SKM-1 (cell line): ENCODE results near the gene DCAF4L1.

Source experiments
- DNase-seq: peaks from one replicate; lab custom pipeline; 2025; ENCODE audit not compliant: unreplicated experiment; lab: John Stamatoyannopoulos, UW

DCAF4L1 gene

GRCh38 chr4:41981456-41981855, at the start of gene DCAF4L1:
DCAF4L1 (plus strand) TSS chr4:41981756; CDS start chr4:41981793, 37 bp downstream.
- no peak for DNase-seq

DNA sequence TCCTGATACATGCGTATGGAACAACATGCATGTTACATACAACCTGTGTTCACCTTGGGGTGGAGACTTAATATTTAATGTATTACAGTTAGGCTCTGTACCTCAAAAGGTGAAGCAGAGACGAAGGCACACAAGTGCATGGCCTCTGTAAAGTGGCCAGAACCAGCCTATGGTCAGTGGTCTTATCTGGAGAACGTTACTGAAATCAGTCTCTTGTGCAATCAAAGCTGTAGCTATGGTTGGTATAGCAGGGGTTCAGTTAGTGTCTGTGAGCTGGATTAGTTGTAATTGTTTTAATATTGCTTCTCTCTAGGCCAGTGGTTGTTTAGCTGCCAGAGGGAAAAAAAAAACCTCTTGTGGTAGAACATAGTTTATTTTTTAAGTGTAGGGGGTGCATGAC, 48.6 kb upstream of the DCAF4L1 start:
- no peak for DNase-seq

- DNase-seq: peak; percentile 43
Observed at GRCh38 chr4:41933997-41934503, 47.5 kb upstream of the DCAF4L1 start.

GRCh38 chr4:41934514-41934900, 47.0 kb upstream of the DCAF4L1 start:
- peak; percentile 52 for DNase-seq

- peak; percentile 89 for DNase-seq
Observed at GRCh38 chr4:41934901-41935651, 46.5 kb upstream of the DCAF4L1 start, which contains the start of gene TMEM33. TMEM33 (plus strand) TSS chr4:41935429; CDS start chr4:41935485, 56 bp downstream.

GRCh38 chr4:41935652-41936021, 45.9 kb upstream of the DCAF4L1 start:
- DNase-seq: no peak

GRCh38 chr4:41939016-41939626, 42.4 kb upstream of the DCAF4L1 start:
- peak; percentile 38 for DNase-seq

DNA sequence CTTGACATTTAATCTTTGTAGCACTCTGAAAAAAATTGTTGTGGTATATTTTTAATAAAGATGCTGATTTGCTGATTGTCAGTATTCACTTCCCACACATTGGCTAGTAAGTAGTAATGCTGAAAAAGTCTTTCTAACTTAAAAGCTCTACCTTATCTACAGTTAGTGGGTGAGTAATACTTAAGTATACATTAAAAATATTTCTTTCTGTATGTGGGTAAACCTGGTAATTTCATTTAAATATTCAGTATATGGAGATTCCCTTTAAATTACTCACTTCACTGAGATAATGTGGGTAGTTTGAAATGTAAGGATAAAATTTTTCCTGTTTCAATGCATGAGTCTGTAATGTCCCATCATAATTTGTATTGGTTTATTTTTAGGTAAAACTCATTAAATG, 40.7 kb upstream of the DCAF4L1 start:
- no peak for DNase-seq

DNA sequence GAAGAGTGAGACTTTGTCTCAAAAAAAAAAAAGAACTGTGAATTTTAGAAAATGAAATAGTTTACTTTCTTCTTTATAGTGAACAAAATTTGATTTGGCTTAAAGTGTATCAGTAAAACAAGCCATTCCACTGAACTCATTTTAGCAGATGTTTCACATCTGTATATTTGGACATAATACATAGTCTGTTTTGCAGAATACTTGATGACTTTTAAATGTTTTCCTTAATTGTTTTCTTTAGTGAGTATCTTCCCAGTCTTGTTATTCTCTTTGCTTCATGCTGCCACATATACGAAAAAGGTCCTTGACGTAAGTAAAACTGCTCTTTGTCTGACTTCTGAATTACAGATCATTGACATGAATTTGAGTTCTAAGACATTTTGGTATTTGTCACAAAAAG, 38.0 kb upstream of the DCAF4L1 start:
- no peak for DNase-seq

GRCh38 chr4:41944089-41944488, 37.5 kb upstream of the DCAF4L1 start:
- no peak for DNase-seq

DNA sequence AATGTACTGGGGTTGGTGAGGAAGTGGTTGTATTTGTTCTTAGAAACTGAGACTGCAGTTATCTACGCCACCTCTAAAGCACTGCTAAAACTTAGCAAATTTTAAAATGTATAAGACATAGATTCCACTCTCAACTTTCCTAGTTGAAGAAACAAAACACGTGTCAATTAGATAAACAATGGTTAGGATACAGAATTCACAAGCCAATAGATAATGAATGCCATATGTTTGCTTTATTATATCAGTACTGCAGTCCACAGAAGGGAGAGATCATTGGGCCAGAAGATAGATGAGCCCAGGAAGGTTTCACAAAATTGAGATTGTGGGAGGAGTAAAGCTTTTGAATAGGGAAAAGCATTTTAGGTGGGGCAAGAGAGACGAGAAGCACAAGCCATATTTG, 32.0 kb upstream of the DCAF4L1 start:
- DNase-seq: no peak

DNA sequence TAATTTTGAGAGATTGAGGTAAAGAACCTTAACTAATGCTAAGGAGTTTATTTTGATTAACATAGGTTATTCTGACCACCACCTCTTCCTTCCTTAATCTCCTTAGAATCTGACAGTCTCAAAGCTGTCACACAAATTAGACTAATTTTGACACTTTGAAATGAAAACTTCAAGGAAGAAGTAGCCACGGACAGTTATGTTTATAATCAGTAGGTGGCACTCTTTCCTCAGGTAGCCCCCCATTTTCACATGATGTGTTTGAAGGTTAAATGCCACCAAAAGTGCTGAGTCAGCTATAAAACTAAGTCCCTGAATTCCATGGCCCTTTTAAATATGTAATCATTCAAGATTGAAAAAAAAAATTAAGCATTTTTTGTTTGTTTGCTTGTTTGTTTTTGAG, 23.9 kb upstream of the DCAF4L1 start:
- no peak for DNase-seq

DNA sequence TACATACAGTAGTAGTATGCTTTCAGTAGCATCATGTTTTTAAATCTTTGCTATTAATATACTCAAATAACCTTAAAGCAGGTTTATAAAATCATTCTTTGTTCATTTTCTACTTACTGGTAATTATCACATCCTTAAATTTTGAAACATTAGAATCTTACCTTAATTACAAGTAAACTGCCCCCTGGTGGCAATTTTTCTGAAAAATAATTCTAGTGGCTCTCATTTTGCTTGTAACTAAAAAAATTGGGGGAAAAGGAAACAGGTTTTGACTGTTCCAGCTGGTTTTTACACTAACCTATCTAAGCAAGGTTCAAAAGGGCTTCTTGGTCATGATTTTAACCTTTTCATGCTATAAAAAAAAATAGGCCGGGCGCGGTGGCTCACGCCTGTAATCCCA, 18.5 kb upstream of the DCAF4L1 start:
- peak; percentile 24 for DNase-seq

DNA sequence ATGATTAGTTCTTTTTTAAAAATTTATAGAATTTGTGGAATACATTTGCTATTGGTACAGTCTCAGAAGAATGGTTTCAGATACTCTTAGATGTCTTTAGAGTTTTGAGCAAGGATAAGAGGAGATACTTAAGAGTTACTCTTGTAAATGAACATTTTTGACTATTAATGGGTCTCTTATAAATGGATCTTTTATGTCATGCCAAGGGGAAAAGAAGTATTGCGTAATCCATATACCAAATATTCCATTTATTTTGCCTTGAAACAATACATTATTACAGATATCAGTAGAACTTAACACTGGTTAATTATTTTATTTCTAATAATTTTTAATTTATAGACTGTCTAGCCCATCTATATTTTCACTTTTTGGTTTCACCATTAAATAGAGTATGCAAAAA, 17.2 kb upstream of the DCAF4L1 start:
- no peak for DNase-seq

- DNase-seq: no peak
Observed at GRCh38 chr4:41967392-41967791, 14.2 kb upstream of the DCAF4L1 start.

DNA sequence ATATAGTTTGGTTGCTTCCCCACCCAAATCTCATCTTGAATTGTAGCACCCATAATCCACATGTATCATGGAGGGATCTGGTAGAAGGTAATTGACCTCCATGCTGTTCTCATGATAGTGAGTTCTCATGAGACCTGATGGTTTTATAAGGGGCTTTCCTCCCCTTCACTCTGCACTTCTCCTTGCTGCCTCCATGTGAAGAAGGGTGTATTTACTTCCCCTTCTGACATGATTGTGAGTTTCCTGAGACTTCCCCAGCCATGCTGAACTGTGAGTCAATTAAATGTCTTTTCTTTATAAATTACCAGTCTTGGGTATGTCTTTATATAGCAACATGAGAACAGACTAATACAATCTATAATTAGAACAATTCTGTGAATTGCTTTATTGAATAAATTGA, 11.9 kb upstream of the DCAF4L1 start:
- DNase-seq: no peak

GRCh38 chr4:41975341-41975740, 6.2 kb upstream of the DCAF4L1 start:
- no peak for DNase-seq

DNA sequence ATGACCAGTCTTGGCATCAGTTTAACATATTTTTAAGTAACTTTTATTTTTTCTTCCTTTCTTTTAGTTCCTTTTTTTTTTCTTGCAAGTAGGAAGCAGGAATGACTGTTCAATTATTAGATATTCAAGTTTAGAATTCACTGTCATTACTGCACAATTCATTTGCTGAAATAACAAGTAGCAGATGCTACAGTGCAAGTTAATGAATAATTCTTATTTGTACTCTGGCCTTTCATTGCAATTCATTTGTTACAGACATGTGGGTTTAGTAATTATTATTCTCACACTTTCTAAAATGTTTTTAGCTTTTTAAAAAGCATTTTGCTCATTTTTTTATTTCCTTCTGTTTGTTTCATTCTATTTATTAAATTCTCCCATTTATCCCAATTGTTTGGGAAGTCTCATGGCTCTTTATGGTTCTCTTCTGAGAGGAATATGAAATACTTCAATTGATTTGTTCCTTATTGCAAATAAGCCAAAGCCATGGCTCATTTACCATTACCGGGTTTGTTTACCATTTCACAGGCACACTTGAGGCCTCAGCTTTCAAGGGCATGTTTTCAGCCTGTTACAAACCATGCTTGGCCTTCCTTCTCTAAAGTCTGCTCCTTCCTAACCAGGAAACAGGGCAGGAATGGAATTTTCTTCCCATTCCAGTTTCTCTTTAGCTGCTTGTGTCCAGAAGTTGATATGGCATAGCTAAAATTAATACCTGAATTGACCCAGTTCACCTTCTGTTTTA, 4.6 kb upstream of the DCAF4L1 start:
- no peak for DNase-seq

DNA sequence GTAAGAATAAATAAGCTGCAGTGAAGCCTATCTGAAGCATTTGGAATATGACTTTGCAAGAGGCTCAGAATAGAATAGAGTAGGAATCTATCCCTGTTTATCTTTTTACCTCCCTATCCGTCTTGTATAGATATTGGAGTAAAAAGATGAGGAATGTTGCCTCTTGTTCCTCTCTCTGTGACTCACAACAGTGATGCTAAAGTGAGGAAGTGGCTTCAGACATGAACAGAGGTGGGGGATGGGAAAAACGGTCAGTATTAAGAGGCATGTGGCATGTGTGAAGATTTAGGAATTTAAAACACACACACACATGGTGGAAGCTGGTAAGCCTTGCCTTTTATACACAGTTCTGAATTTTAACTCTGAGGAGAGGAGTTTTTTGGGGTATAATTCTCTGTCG, 3.8 kb upstream of the DCAF4L1 start:
- DNase-seq: no peak

DNA sequence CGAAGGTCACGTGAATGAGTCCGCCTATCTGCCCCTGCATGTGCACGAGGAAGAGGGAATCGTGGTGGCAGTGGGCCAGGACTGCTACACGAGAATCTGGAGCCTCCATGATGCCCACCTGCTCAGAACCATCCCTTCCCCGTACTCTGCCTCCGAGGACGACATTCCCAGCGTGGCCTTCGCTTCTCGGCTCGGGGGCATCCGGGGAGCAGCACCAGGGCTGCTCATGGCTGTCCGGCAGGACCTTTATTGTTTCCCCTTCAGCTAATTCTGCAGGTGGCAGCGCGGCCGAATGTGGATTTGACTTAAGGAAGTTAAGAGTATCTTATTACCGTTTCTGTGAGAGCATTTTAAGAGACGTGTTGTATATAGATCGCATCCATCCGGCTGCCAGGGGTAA, 1.2 kb downstream of the DCAF4L1 start:
- DNase-seq: no peak

GRCh38 chr4:41985151-41985550, 3.6 kb downstream of the DCAF4L1 start:
- DNase-seq: no peak

GRCh38 chr4:41989994-41990364, 8.4 kb downstream of the DCAF4L1 start:
- DNase-seq: no peak
